ENCODE results near the gene SLC35E1. TPM values are rescaled to one million over a fixed set of nuclear protein-coding genes. Genes with fewer than 3 reads are reported as not detected.
A peak's percentile ranks its signal among the peaks of the same experiment; 100 is the strongest.

The SLC35E1 gene
- total and polyA plus RNA-seq, 4 donors, result 22.5 to 37.7 (median 29.2) TPM

DNA sequence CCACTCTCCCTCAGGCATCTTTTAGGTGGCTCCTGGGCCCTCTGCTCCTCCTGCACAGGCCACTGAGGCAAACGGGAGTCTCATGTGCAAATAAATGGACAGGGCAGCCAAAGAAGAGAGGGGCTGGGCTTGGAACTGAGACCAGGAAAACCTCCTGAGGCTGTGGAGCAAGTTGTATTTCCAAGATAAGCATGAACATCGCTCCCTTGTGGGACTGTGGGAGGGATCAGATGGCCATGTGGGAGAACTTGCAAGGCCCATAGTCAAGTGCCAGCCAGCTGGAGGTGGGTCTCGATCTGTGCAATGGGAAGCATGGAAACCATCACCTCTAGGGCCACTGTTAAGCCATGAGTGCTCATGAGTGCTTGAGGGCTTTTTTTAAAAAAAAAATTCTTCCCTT is 30.9 kb upstream of the SLC35E1 start:
- no peaks in the 10 kb centered on the region for H3K4me1 ChIP-seq (ENCODE audit: control insufficient read depth in 1 of 2, insufficient read depth in 2 of 2, low read length in 2 of 2)
- intact Hi-C loops (cut with DNase I), result no loop called here
- no peak overlapping the region for H3K4me3 ChIP-seq (ENCODE audit: low read length in 2 of 2)
- DNase-seq, result peak in 1 of 2 donors; percentile 32
- no peak for ATAC-seq (ENCODE audit: low FRiP score)
- no peaks in the 10 kb centered on the region for H3K9me3 ChIP-seq (ENCODE audit: control insufficient read depth, low read length)
- no peaks in the 10 kb centered on the region for H3K36me3 ChIP-seq (ENCODE audit: control insufficient read depth in 1 of 2, insufficient read depth in 2 of 2, low read length in 1 of 2)
- no peak overlapping the region for H3K27ac ChIP-seq (ENCODE audit: low read depth in 1 of 2, low read length in 2 of 2)
- WGBS, 2 donors, result 2 to 10% methylated on average over 3 of the region's 3 CpGs
- H3K27me3 ChIP-seq (ENCODE audit: control insufficient read depth in 1 of 2, insufficient read depth in 2 of 2, low read length in 1 of 2), result no peaks in the 10 kb centered on the region

DNA sequence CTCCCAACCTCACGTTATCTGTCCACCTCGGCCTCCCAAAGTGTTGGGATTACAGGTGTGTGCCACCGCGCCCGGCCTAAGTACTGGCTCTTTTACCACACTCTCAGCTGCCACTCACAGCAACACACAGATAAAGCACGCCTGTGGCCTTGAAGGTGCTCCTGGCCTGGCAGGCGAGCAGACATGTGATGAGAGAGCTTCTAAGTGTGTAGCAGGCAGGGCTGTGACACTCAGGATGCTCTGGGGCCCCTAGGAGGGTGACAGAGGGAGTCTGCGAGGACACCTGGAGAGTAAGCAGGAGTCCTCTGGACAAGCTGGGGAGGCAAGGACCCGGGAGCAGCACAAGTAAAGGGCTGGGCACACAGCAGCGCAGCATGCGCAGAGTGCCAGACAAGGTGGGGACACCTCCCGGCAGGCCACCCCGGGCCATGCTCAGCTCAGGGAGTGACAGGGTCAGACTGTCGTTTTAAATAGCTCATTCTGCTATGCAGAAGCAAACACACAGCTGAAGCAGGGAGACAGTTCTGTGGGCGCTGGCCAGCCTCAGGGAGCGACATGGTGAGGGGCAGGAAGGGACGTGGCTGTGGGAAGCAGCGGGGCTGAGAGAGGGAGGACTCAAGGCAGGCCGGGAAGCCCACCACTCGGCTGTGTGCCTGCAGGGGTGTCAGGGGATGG is 29.3 kb upstream of the SLC35E1 start:
- 93% methylated on average over 20 of the region's 20 CpGs for WGBS, 2 donors
- no peaks in the 10 kb centered on the region for H3K36me3 ChIP-seq (ENCODE audit: control insufficient read depth in 1 of 2, insufficient read depth in 2 of 2, low read length in 1 of 2)
- no peaks in the 10 kb centered on the region for H3K9me3 ChIP-seq (ENCODE audit: control insufficient read depth, low read length)
- no peaks in the 10 kb centered on the region for H3K4me1 ChIP-seq (ENCODE audit: control insufficient read depth in 1 of 2, insufficient read depth in 2 of 2, low read length in 2 of 2)
- intact Hi-C loops (cut with DNase I), result no loop called here
- no peak overlapping the region for H3K4me3 ChIP-seq (ENCODE audit: low read length in 2 of 2)
- no peak overlapping the region for H3K27ac ChIP-seq (ENCODE audit: low read depth in 1 of 2, low read length in 2 of 2)
- no peaks in the 10 kb centered on the region for H3K27me3 ChIP-seq (ENCODE audit: control insufficient read depth in 1 of 2, insufficient read depth in 2 of 2, low read length in 1 of 2)
- no peak for ATAC-seq (ENCODE audit: low FRiP score)
- peak in 1 of 2 donors; percentile 12 for DNase-seq

DNA sequence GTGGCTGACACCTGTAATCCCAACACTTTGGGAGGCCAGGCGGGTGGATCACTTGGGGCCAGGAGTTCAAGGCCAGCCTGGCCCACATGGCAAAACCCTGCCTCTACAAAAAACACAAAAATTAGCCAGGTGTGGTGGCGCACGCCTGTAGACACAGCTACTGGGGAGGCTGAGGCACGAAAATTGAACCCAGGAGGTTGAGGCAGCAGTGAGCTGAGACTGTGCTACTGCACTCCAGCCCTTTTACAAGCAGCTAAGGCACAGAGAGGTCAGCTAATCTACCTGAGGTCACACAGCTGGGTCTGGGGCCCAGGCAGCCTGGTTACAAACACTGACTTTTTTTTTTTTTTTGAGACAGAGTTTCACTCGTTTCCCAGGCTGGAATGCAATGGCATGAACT is 28.6 kb upstream of the SLC35E1 start:
- DNase-seq, result no peak
- Histone ChIP-seq H3K9me3 (ENCODE audit: control insufficient read depth, low read length) (no peaks in the 10 kb centered on the region), H3K27me3 (ENCODE audit: control insufficient read depth in 1 of 2, insufficient read depth in 2 of 2, low read length in 1 of 2) (no peaks in the 10 kb centered on the region), H3K4me3 (ENCODE audit: low read length in 2 of 2) (no peak overlapping the region), H3K27ac (ENCODE audit: low read depth in 1 of 2, low read length in 2 of 2) (no peak overlapping the region), H3K36me3 (ENCODE audit: control insufficient read depth in 1 of 2, insufficient read depth in 2 of 2, low read length in 1 of 2) (no peaks in the 10 kb centered on the region), H3K4me1 (ENCODE audit: control insufficient read depth in 1 of 2, insufficient read depth in 2 of 2, low read length in 2 of 2) (no peaks in the 10 kb centered on the region)
- intact Hi-C loops (cut with DNase I), result no loop called here
- ATAC-seq (ENCODE audit: low FRiP score), result no peak
- WGBS, 2 donors, result 88 to 90% methylated on average over 5 of the region's 5 CpGs

DNA sequence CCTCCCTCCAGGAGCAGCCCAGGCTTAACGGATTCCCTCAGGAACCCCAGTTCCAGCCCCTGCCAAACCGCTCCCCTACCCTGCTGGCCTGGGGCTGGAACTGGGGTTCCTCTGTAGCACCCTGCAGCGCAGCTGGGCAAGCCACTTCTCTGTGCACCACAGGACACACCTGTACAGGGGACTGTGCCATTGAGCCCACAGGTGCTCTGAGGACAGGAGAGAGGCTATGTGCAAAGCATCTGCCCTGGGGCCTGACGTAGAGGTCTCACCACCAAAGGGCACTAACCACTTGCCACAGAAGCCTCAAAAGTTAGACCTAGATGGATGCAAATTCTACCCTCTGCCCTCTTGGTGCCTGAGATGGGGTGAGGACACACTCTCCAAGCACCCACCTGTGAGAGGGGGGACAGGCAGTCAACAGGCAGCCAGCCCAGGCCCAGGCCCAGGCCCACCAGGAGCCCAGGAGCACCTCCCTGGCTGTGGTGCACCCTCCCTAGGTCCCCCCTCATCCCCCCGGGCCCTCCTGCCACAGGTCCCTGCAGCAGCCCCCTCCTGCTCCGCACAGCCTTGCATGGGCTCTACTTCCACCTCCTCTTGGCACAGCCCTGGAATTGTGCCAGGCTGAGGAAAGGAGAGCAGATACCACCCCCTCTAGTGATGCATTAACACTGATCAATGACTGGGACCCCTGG is 27.6 kb upstream of the SLC35E1 start:
- intact Hi-C loops (cut with DNase I), result no loop called here
- Histone ChIP-seq H3K36me3 (ENCODE audit: control insufficient read depth in 1 of 2, insufficient read depth in 2 of 2, low read length in 1 of 2) (no peaks in the 10 kb centered on the region), H3K4me3 (ENCODE audit: low read length in 2 of 2) (no peak overlapping the region), H3K9me3 (ENCODE audit: control insufficient read depth, low read length) (no peaks in the 10 kb centered on the region), H3K27ac (ENCODE audit: low read depth in 1 of 2, low read length in 2 of 2) (no peak overlapping the region), H3K4me1 (ENCODE audit: control insufficient read depth in 1 of 2, insufficient read depth in 2 of 2, low read length in 2 of 2) (no peaks in the 10 kb centered on the region), H3K27me3 (ENCODE audit: control insufficient read depth in 1 of 2, insufficient read depth in 2 of 2, low read length in 1 of 2) (no peaks in the 10 kb centered on the region)
- DNase-seq, result no peak
- 82 to 87% methylated on average over 6 of the region's 6 CpGs for WGBS, 2 donors
- no peak for ATAC-seq (ENCODE audit: low FRiP score)

DNA sequence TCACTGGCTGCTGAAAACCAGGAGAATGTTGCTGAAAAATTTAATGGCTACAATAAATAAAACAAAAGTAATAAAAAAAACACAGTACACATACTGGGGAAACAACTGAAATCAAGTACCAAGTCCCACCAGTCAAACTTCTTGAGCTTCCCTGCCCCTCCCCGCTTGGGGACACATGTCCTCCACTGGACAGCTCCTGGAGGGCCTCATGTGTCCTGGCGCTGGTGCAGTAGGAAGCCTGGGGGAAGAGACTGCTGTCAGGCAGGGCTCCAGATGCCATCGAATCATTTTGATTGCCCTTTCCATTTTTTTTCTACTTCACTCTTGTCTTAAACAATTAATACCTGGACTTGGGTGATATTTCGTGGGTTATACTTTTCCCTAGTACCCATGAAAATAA is 26.6 kb upstream of the SLC35E1 start:
- Histone ChIP-seq H3K27ac (ENCODE audit: low read depth in 1 of 2, low read length in 2 of 2) (no peak overlapping the region), H3K9me3 (ENCODE audit: control insufficient read depth, low read length) (no peaks in the 10 kb centered on the region), H3K36me3 (ENCODE audit: control insufficient read depth in 1 of 2, insufficient read depth in 2 of 2, low read length in 1 of 2) (no peaks in the 10 kb centered on the region), H3K27me3 (ENCODE audit: control insufficient read depth in 1 of 2, insufficient read depth in 2 of 2, low read length in 1 of 2) (no peaks in the 10 kb centered on the region), H3K4me1 (ENCODE audit: control insufficient read depth in 1 of 2, insufficient read depth in 2 of 2, low read length in 2 of 2) (no peaks in the 10 kb centered on the region), H3K4me3 (ENCODE audit: low read length in 2 of 2) (no peak overlapping the region)
- 74 to 76% methylated on average over 4 of the region's 4 CpGs for WGBS, 2 donors
- ATAC-seq (ENCODE audit: low FRiP score) (no peak), DNase-seq (no peak)
- intact Hi-C loops (cut with DNase I), result no loop called here

DNA sequence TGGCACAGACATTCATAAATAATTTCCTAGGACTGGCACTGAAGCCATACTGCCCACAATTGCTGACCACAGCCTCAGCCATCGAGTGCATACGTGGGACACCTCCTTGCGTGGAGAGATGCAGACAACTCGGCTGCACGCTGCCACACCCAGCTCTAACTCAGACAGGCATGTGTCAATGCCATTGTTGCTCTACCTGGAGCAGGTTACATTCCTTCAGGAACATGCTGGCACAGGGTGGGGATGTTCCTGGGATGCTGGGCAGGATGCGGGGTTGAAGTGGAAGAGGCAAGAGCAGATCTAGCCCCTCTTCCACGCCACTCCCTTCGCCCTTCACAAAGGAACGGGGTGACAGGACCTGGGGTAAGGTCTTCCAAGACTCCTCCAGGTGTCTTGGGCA is 24.2 kb upstream of the SLC35E1 start:
- Histone ChIP-seq H3K36me3 (ENCODE audit: control insufficient read depth in 1 of 2, insufficient read depth in 2 of 2, low read length in 1 of 2) (no peaks in the 10 kb centered on the region), H3K27ac (ENCODE audit: low read depth in 1 of 2, low read length in 2 of 2) (no peak overlapping the region), H3K27me3 (ENCODE audit: control insufficient read depth in 1 of 2, insufficient read depth in 2 of 2, low read length in 1 of 2) (no peaks in the 10 kb centered on the region), H3K4me1 (ENCODE audit: control insufficient read depth in 1 of 2, insufficient read depth in 2 of 2, low read length in 2 of 2) (no peaks in the 10 kb centered on the region), H3K4me3 (ENCODE audit: low read length in 2 of 2) (no peak overlapping the region), H3K9me3 (ENCODE audit: control insufficient read depth, low read length) (no peaks in the 10 kb centered on the region)
- intact Hi-C loops (cut with DNase I), result no loop called here
- ATAC-seq (ENCODE audit: low FRiP score) (no peak), DNase-seq (no peak)
- WGBS, 2 donors, result 94 to 96% methylated on average over 9 of the region's 9 CpGs

DNA sequence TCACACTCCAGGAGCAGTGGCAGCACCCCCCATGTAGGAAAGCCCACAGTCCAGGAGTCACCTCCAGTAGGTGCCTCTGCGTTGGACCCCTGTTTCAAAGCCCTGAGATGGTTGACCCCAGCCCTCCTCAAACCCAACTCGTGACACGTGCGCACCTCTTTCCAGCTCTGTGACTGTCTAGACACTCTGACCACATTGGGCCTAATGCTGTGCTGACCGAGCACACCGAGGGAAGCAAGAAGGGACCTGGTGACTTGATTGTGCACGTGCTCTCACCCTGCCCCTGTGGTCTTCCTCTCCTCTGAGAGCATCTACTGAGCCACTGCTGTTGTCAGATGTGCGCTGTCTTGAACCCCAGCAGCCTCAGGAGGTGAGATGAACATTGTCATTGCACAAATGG is 22.9 kb upstream of the SLC35E1 start:
- H3K9me3 ChIP-seq (ENCODE audit: control insufficient read depth, low read length), result no peaks in the 10 kb centered on the region
- 85 to 92% methylated on average over 8 of the region's 8 CpGs for whole genome bisulfite sequencing, 2 donors
- H3K36me3 ChIP-seq (ENCODE audit: control insufficient read depth in 1 of 2, insufficient read depth in 2 of 2, low read length in 1 of 2), result no peaks in the 10 kb centered on the region
- H3K4me1 ChIP-seq (ENCODE audit: control insufficient read depth in 1 of 2, insufficient read depth in 2 of 2, low read length in 2 of 2), result no peaks in the 10 kb centered on the region
- intact Hi-C loops (cut with DNase I), result no loop called here
- no peak overlapping the region for H3K4me3 ChIP-seq (ENCODE audit: low read length in 2 of 2)
- H3K27ac ChIP-seq (ENCODE audit: low read depth in 1 of 2, low read length in 2 of 2), result no peak overlapping the region
- ATAC-seq (ENCODE audit: low FRiP score) (no peak), DNase-seq (no peak)
- H3K27me3 ChIP-seq (ENCODE audit: control insufficient read depth in 1 of 2, insufficient read depth in 2 of 2, low read length in 1 of 2), result no peaks in the 10 kb centered on the region

DNA sequence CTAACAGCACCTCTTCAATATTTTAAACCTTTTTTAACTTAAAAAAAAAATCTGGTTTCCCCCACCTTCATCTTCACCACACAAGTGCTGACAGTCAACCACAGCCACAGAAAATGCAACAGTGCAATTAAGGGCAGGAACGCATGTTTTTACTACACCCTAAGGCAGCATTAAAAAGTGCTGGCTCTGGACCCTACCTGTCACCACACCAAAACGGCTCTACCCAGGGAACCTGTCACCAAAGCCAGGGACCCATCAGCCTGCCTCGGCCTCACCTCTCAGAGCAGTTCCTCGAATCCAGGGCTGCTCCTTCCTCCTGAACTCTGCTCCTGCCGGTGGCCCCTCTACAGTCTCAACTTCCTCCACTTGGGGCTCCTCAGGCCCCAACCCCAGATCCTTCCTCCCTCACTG is 22.5 kb upstream of the SLC35E1 start:
- H3K9me3 ChIP-seq (ENCODE audit: control insufficient read depth, low read length), result no peaks in the 10 kb centered on the region
- H3K4me1 ChIP-seq (ENCODE audit: control insufficient read depth in 1 of 2, insufficient read depth in 2 of 2, low read length in 2 of 2), result no peaks in the 10 kb centered on the region
- no peak overlapping the region for H3K4me3 ChIP-seq (ENCODE audit: low read length in 2 of 2)
- H3K27ac ChIP-seq (ENCODE audit: low read depth in 1 of 2, low read length in 2 of 2), result no peak overlapping the region
- DNase-seq (no peak), ATAC-seq (ENCODE audit: low FRiP score) (no peak)
- intact Hi-C loops (cut with DNase I), result no loop called here
- 82 to 84% methylated on average over 5 of the region's 5 CpGs for WGBS, 2 donors
- H3K27me3 ChIP-seq (ENCODE audit: control insufficient read depth in 1 of 2, insufficient read depth in 2 of 2, low read length in 1 of 2), result no peaks in the 10 kb centered on the region
- H3K36me3 ChIP-seq (ENCODE audit: control insufficient read depth in 1 of 2, insufficient read depth in 2 of 2, low read length in 1 of 2), result no peaks in the 10 kb centered on the region

DNA sequence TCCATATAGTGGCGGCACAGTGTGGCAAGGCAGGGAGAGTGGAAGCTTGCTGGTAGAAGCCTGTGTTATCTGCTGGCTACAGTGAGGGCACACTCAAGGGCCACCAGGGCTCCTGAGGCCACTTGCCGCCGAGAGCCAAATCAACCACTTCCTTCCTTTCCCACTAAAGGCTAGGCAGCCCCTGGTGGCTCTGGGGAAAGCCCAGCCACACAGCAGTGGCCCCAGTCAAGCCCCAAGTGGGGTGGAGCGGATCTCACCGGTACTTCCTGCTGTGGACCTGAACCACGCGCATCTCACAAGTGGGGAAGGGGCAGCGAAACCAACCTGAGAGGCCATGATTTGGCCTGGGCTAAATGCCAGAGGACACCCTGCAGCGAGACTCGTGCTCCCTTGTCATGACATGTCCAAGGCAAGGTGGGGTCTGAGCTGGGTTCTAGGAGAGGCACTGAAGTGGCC is 21.9 kb upstream of the SLC35E1 start:
- DNase-seq (no peak), ATAC-seq (ENCODE audit: low FRiP score) (no peak)
- H3K27me3 ChIP-seq (ENCODE audit: control insufficient read depth in 1 of 2, insufficient read depth in 2 of 2, low read length in 1 of 2), result no peaks in the 10 kb centered on the region
- H3K27ac ChIP-seq (ENCODE audit: low read depth in 1 of 2, low read length in 2 of 2), result no peak overlapping the region
- H3K36me3 ChIP-seq (ENCODE audit: control insufficient read depth in 1 of 2, insufficient read depth in 2 of 2, low read length in 1 of 2), result no peaks in the 10 kb centered on the region
- no peaks in the 10 kb centered on the region for H3K9me3 ChIP-seq (ENCODE audit: control insufficient read depth, low read length)
- no peak overlapping the region for H3K4me3 ChIP-seq (ENCODE audit: low read length in 2 of 2)
- 81 to 82% methylated on average over 10 of the region's 10 CpGs for WGBS, 2 donors
- intact Hi-C loops (cut with DNase I), result no loop called here
- H3K4me1 ChIP-seq (ENCODE audit: control insufficient read depth in 1 of 2, insufficient read depth in 2 of 2, low read length in 2 of 2), result no peaks in the 10 kb centered on the region

All from aorta (tissue), 5 donors.